RWPE2 (cell line): ENCODE results near the gene SCLY.

Experiments used
- ATAC-seq: fragments of 200-7000 bp; cut with Tn5 transposase; 3 replicates; pipeline ENCODE4 v1.9.1; 2021; ENCODE audit warnings: low read depth
- DNase-seq: peaks from one replicate; pipeline ENCODE4 v3.0.0-alpha.2; 2020; ENCODE audit warnings: low spot score
- H3K27ac ChIP-seq: fragments of 450-650 bp; 2 replicates; pipeline ENCODE4 v1.5.1; 2017; ENCODE audit warnings: mild to moderate bottlenecking; ENCODE audit not compliant: poor library complexity, severe bottlenecking
- H3K27me3 ChIP-seq: fragments of 250-450 bp; sonication (Bioruptor Pico); 2 replicates; pipeline ENCODE4 v1.5.1; 2021; ENCODE audit warnings: mild to moderate bottlenecking, moderate library complexity; ENCODE audit not compliant: insufficient read depth, poor library complexity, severe bottlenecking
- H3K36me3 ChIP-seq: fragments of 250-450 bp; sonication (Bioruptor Pico); 2 replicates; pipeline ENCODE4 v1.5.1; 2020; ENCODE audit warnings: low read depth, mild to moderate bottlenecking, moderate library complexity
- H3K4me1 ChIP-seq: fragments of 250-450 bp; sonication (Bioruptor Pico); 2 replicates; pipeline ENCODE4 v1.5.1; 2021; ENCODE audit warnings: mild to moderate bottlenecking, moderate library complexity; ENCODE audit not compliant: insufficient read depth, poor library complexity, severe bottlenecking
- H3K4me3 ChIP-seq: fragments of 250-450 bp; sonication (Bioruptor Pico); 2 replicates; pipeline ENCODE4 v1.5.1; 2021; ENCODE audit warnings: mild to moderate bottlenecking, moderate library complexity; ENCODE audit not compliant: severe bottlenecking
- H3K9me3 ChIP-seq: fragments of 250-450 bp; sonication (Bioruptor Pico); 2 replicates; pipeline ENCODE4 v1.5.1; 2021; ENCODE audit warnings: mild to moderate bottlenecking, moderate library complexity; ENCODE audit not compliant: severe bottlenecking
- TF ChIP-seq, protein P1 (sequence below): fragments of 450-650 bp; IDR thresholded peaks from one replicate; pipeline ENCODE4 v1.5.1; 2017; ENCODE audit warnings: mild to moderate bottlenecking, moderate library complexity; ENCODE audit not compliant: poor library complexity, severe bottlenecking

Gene SCLY

DNA sequence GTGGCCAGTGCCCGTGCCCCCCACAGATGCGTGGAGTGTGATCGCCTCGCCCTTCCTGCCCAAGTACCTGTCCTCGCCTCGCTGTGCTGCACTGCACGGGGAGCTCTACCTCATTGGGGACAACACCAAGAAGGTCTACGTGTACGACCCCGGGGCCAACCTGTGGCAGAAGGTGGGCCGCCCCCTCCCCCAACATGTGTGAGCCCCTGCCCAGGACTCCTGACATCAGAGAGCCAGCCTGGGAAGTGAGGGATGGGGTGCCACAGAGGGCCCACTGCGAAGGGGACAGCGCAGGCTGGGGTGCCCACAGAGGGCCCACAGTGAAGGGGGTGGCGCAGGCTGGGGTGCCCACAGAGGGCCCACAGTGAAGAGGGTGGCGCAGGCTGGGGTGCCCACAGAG lies 88.2 kb downstream of the SCLY start:
- no peaks in the 10 kb centered on the region for H3K36me3 ChIP-seq
- ATAC-seq (no peak), DNase-seq (no peak)
- no peaks in the 10 kb centered on the region for H3K4me1 ChIP-seq
- TF ChIP-seq, protein P1, sequence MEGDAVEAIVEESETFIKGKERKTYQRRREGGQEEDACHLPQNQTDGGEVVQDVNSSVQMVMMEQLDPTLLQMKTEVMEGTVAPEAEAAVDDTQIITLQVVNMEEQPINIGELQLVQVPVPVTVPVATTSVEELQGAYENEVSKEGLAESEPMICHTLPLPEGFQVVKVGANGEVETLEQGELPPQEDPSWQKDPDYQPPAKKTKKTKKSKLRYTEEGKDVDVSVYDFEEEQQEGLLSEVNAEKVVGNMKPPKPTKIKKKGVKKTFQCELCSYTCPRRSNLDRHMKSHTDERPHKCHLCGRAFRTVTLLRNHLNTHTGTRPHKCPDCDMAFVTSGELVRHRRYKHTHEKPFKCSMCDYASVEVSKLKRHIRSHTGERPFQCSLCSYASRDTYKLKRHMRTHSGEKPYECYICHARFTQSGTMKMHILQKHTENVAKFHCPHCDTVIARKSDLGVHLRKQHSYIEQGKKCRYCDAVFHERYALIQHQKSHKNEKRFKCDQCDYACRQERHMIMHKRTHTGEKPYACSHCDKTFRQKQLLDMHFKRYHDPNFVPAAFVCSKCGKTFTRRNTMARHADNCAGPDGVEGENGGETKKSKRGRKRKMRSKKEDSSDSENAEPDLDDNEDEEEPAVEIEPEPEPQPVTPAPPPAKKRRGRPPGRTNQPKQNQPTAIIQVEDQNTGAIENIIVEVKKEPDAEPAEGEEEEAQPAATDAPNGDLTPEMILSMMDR = no peak
- no peaks in the 10 kb centered on the region for H3K9me3 ChIP-seq
- no peak overlapping the region for H3K4me3 ChIP-seq
- H3K27ac ChIP-seq = no peak overlapping the region
- H3K27me3 ChIP-seq = no peaks in the 10 kb centered on the region
